T-helper 22 cell (primary cell): Measurements from ENCODE around the gene DTNB.

ENCODE experiments used
- DNase-seq: peaks from one replicate; pipeline ENCODE4 v3.0.0-alpha.2; 2020; ENCODE audit warnings: low read depth

Gene DTNB

DNA sequence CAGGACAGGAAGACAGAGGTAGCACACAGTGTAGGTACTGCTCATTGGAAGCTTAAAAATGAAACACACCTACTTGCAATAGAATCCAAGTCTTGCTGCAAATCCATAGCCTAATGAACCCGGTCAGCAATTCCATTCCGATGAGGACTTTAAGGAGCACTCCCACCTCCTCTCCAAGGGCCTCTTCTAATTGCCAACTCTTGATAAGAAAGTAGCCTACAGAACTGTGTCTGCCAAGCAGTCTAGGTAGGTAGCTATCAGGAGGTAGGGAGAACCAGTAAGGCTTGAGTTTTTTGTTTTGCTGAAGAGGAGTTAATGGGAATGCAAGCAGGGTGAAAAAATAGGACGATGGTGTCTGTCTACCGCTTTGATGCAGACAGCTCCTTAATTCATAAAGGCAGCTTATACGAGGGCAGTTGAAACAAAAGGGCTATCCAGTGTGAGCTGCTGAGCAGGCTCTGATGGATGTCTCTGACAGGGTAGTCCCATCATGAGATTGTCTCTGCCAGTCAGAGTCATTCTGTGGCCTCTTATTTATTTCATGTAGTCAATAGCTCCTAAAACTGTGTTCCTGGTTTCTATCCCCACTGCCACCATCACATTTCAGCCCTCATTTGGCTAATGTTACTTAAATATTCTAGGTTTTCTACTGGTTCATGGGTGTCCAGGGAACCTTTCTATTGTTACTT is 176.0 kb downstream of the DTNB start:
- no peak for DNase-seq

DNA sequence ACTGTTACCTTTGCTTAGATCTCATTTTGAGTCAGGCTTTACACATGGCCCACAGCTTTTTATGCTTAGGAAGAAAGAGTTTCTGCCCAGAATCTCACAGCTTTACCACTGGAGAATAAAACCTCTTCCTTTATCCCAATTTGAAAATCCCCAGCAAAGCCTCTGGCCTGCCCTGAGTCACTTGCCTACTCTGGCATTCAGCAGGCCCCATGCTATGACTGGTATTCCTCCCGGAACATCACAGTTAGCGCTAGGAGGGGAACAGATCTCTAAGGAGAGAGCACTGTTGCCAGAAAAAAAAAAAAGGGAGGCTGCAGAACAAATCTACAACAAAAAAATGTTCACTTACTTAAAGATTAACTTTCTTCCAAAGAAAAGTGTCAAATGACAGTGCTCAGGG is 178.8 kb downstream of the DTNB start:
- no peak for DNase-seq

DNA sequence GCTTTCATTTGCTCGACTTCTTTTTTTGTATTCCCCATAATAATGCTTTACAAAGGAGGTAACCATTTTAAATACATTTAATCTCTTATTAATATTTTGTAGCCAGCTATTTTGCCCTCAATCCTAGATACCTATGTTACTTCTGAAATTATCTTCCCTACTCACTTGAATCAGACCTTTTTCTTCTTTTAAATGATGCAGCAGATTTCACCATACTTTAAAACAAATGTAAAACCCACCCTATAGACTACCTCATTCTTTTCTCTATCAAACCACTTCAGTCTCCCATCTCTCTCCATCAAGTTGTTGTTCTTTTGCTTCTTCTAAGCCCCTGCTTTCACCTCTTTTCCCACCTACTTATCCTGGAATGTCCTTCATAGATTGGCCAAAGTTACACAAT is 180.2 kb downstream of the DTNB start:
- no peak for DNase-seq

DNA sequence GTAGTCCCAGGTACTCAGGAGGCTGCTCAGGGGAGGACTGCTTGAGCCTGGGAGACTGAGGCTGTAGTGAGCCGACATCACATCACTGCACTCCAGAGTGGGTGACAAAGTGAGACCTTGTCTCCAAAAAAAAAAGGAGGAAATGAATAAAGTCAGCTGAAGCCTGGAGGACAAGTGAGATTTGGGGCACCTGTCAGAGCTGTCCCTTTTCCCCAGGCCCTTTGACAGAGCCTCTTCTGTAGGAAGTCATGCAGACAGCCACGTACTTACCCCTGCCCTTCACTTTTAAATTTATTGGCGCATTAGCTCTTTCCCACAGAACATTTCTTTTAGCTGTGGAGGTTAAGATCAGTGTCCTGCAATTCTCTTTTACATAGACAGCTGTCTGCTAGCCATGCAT is 180.7 kb downstream of the DTNB start:
- DNase-seq: no peak

DNA sequence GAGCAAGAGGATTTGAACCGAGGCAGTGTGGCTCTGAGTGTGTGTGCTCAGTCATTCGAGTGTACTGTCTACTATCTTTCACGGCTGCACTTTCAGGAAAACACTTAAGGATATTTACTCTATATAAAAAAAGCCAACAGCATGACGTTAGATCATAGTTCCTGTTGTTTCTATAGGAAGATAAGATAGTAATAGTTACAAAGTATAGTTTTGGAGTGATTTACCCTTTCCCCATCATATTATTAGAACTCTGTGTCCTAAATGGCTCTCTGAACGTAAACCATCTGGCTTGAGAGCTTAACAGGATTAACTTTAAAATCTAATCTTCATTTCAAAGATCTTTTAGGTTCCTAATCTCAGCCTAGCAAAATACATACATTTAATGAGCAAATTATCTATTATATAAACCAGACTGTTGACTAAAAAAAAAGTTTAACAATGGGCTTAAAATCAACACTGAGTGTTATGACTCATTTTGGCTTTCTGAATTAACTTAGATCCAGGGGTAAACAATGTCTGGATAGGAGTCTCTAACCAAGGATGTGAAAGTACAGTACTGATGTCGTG is 181.3 kb downstream of the DTNB start:
- no peak for DNase-seq

DNA sequence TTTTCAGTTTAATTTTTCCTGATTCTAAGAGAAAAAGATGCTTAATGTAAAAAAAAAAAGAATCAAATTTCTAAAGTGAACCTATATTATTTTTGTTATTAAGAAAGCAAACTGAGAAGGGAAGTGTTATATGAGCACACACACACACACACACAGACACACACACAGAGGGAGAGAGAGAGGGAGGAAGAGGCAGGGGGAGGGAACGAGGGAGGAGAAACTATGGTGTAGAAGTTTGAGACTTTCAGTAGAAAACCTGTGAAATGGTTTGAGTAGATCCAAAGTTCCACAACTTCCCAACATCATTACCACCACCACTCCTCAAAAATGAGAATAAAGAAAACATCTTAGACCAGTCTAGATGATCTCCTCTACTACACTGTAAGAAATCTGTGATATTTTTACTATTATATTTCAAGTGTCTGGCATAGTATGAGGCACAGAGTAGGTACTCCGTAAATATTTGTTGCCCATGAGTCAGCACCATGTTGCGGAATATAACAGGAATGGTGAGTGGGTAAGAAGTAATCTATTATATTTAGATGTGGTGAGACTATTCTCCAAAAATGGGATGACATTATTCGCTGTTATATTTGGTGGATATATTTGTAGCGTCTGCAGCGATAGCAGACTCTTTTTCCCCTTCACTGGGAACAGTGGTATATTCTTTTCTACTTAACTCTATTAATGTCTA is 182.2 kb downstream of the DTNB start:
- no peak for DNase-seq

DNA sequence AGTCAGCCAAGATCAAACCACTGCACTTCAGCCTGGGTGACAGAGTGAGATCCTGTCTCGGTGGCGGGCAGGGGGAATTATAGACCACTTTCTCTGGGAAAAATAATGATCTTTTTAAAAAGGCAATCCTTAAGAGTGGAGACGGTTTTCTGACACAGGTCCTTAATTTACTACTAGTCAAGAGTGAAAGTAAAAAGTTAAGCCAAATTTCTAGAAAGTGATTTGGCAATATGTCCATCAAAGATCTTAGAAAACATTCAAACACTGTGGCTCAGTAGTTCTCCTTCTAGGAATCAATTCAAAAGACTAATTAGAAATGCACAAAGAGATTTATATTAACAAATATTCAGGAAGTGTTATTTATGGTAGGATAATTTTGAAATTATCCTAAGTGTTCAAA is 183.2 kb downstream of the DTNB start:
- no peak for DNase-seq

DNA sequence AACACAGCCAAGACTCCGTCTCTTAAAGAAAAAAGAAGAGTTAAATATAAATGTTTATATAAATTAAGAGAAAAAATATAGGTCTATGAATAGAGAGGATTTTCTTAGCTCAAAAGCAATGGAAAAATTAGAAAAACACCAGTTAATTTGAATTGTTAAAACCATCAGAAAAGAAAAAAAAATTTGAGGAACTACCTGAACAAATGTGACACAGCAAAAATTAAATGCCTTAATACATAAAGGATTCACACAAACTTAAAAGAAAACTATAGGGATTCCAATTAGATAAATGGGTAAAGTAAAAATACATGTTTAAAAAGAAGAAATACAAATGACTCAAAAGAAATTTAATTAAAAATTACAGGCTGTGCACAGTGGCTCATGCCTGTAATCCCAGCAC is 183.7 kb downstream of the DTNB start:
- no peak for DNase-seq

DNA sequence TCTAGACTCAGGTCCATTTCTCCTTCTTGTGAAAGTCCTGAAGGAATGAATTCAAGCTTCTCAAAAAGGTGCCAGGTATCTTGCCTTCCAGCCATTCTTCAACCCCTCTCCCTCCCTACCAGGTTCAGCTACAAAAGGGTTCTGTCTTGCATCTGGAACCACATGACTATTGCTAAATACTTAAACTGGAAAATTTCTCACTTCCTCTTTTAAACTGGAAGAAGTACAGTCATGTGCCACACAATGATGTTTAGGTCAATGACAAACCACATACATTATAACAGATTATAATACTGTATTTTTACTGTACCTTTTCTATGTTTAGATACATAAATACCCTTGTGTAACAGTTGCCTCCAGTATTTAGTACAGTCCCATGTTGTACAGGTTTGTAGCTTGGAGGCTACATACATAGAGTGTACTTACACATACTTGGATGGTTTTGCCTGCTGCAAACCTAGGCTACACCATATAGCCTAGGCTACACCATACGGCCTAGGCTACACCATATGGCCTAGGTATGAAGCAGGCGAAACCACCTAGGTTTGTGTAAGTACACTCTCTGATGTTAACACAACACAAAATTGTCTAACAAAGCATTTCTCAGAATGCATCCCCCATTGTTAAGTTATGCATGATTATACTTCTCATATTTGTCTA is 189.6 kb downstream of the DTNB start:
- no peak for DNase-seq

DNA sequence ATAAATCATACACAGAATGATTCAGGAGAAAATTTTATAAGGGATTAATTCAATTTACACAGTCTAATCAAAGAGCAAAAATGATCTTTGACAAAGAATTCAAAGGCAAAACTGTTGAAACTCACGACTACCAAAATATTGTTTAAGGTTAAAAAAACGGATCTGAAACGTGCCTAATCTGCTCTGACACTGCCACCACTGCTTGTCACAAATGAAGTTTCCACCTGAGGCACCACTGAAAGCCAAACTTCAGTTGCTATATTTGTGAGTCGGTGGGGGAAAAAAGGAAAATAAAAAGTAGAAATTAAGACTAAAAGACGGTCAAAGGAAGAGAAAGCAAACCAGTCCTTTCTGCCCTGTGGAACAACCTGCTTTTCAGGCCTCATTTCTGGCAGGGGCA is 191.0 kb downstream of the DTNB start:
- no peak for DNase-seq

DNA sequence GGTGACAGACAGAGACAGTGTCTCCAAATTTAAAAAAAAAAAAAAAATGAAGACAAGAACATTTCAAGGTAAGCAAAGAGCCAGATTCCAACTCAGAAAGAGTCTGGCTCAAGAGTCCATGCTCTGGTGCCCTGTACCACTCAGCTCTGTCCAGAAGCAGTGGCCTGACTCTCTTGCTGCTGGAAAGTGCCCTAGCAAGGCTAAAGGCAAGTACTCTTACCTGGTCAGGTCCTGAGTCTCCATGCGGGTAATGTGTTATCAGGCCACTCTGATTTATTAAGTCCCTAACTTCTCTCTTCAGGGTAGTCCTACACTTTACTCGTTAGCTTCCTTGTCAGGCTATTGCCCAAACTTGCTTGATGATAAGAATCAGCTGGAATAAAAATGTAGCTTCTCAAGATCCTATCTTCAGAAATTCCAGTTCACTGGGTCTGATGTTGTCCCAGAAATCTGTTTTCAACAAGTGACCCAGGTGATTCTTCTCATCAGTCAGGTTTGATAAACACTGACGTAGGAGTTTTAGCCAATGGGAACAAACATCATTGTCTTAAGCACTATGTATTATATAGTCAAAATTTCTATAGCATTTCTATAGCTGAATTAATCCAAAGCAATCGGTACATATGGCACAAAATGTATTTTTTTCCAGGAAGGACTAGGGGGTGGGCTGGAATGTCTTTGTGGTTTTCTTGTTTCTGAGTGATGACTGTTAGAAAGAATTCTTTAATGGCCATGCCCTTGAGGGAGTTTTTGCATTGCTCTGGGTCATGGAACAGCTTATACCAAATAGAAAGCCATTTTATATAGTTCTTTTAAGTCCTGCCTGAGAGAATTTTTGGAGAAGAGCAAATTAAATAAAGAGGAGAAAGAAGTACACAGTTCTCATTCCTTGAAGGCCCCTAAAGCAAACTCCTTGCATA is 191.7 kb downstream of the DTNB start:
- DNase-seq: no peak

DNA sequence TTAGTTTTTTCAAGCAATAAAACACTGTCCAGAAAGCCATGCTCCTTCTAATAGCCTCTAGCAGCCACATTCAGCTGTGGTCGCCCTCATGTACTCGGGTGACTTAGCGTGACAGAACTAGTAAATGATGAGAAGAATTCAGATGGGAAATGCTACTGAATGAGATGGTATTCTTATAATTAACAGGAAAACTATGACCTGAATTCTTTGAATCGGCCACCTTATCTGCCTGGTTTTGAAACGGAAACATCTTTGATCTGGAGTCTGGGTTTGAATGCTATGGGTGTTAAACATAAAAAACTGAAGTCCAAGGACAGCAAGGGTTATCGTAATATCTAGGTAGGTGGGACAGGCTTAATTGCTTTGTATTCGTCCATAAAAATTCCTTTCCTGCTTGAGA is 192.8 kb downstream of the DTNB start:
- DNase-seq: no peak

DNA sequence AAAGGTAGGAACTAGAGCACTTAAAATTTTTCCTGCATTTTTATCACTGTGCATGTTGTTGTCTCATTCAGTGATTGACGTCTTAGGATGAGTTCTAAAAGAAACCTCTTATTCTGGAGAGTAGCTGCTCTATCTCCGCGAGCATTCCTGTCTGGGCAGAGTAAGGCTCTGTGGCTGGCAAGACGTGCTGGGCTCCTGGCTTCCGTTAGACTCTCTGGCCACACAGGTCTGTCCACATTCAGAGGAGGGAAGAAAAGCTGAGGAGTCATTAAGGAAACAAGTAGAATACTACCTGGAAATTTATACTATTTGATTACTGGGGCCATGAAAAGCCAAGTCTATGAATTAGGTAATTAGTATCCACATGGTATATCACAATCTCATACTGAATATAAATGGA is 193.6 kb downstream of the DTNB start:
- no peak for DNase-seq

DNA sequence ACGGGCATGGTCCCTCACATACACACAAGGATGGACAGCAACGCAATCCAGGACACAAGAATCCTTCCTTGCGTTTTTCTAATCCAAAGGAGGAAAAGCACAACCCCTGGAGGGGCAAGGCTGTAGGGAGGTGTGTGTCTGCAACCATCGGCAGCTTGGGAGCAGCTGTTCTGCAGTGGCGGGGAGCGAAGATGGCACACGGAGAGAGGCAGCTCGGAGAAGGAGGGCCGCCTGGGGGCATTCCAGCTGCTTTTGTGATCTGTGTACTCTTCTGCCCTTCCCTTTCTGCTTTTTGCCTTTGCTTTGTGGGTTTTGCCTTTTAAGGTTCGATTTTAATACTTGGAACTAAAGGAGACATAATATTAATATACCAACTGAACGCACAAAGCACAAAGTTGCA is 194.6 kb downstream of the DTNB start:
- DNase-seq: no peak

DNA sequence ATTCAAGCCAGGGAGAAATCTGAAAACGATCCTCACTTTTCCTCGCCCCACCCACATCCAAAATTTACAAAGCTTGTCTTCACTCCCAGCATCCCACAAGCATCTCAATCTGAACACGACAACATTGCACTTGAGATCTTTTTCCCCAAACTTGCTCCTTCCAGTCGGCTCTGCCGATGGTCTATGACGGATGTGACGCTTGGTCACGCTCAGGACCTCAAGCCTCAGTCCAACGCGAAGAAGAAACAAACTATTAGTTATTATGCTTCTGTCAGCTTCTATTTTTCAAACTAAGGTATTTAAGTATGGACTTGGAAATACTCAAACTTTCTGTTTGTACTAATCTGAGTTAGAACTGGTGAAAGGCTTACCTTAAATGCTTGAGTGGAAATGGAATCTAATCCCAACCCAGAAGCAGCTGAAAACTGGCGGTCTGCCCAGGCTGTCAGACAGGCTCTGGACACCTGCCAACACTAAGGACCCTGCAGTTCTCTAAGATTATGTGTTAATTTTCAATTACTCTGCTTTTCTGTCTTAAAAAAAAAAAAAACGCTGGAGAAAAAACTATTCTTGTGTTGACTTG is 199.5 kb downstream of the DTNB start:
- no peak for DNase-seq

DNA sequence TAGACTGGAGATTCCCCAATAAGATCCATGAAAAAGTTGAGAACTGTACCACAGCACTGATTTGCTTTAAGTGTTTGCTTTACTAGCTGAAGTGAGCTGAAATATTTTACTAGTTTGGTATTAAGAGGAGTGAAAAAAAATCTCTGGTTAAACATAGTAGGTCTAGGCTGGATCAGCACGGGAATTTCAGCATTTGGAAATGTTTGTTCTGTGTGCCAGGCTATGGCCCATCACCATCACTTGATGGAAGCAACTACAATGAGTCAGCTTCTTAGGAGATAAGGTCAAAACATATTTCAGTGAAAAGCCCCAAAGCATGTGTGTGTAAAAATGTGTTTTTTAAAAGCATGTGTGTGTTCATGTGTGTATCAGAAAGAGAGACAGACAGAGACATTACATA is 200.2 kb downstream of the DTNB start:
- no peak for DNase-seq

DNA sequence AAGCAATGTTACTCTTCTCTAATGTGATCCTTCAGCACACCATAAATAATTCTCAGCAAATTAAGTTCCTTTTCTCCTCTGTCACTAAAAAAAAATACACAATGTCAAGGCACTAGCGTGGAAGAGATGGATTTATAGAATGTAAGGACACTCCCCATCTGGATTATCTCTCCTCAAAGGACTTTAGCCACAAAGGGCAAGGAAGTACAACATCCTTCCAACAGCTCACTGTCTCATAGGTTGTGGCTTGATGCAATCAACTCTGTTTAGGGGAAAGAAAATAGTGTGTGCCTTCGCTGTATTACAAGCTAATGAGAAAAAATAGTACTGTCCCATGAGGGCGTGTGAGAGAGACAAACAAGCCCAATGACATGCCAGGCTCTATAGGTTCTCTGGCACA is 202.6 kb downstream of the DTNB start:
- no peak for DNase-seq

DNA sequence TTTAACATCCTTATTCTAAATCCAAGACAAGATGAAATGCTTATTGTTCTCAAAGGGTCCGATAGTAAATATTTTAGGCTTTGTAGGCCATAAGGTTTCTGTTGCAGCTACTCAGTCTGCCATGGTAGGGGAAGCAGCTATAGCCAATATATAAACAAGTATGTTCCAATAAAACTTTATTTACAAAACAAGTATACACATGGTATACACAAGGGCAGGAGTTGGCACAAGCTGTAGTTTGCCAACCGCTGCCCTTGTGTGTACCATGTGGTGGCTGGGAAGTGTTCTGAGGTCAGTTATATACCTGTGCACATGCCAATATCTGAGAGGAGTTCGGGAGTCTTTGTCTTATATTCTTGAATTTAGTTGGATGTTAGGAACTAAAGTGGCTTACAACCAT is 205.6 kb downstream of the DTNB start:
- DNase-seq: no peak

DNA sequence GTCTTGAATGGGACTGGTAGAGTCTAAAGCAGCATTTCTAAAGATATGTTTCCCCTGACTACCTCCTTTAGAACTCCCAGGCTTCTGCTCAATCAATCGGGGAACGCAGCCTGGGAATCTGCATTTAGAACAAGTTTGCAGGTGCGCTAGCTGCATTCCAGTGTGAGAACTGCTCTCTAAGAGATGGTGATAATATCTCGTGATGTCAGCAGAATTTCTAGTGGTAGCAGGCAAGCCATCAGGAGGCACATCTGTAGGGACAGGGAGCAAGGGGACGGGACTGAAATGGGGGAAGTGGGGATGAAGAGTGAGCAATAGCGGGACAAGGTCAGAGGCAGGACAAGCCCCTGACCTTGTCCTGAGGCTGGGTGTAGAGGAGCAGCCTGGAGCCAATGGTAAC is 211.4 kb downstream of the DTNB start:
- no peak for DNase-seq

DNA sequence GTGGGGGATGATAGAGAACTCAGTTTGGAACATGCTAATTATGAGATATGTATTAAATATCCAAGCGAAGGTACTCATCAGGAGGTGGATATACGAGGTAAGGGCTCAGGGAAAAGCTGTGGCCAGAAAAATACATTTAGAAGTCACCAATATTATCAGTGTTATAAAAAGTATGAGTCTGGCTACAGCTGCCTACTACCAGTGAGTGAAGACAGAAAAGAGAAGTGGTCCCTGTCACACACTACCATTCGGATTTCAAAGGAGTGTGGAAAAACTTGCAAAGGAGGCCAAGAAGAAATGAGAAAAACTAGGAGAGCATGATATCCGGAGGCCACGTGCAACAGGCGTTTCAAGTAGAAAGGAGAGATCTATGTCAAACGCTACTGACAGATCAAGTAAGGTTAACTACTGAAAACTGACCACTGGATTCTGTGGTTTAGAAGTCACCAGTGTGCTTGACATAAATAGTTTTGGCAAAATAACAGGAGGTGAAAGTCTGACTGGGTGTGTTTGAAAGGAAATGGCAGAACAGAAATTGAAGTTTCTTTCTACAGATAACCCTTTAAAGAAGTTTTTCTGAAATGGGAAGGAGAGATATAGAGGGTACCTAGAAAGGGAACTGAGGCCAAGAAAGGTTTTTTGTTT is 213.0 kb downstream of the DTNB start:
- DNase-seq: no peak
